HG03025 (cell line): Measurements from ENCODE around the gene EIF2S3.

Experiments used
- ATAC-seq: cut with Tn5 transposase; IDR thresholded peaks from one replicate; pipeline ENCODE4 v1.9.1; 2021; ENCODE audit warnings: mild to moderate bottlenecking, moderate library complexity; ENCODE audit not compliant: unreplicated experiment, low FRiP score

EIF2S3 gene

GRCh38 chrX:24054182-24055042 is at the start of gene EIF2S3:
Gene EIF2S3, plus strand, starts transcription at chrX:24054956. Its CDS starts 13 bp downstream, at chrX:24054969.
- ATAC-seq, result peak; percentile 87

- no peak for ATAC-seq
These were observed 49.7 kb upstream of the EIF2S3 start for GRCh38 chrX:24005028-24005427.

- no peak for ATAC-seq
These were observed 48.9 kb upstream of the EIF2S3 start for GRCh38 chrX:24005867-24006266.

- no peak for ATAC-seq
These were observed 42.5 kb upstream of the EIF2S3 start for GRCh38 chrX:24012266-24012665.

GRCh38 chrX:24014388-24015018 is 40.3 kb upstream of the EIF2S3 start:
- ATAC-seq, result no peak

GRCh38 chrX:24017674-24018073 is 37.1 kb upstream of the EIF2S3 start:
- ATAC-seq, result no peak

- ATAC-seq, result no peak
These were observed 35.9 kb upstream of the EIF2S3 start for GRCh38 chrX:24018809-24019208.

GRCh38 chrX:24019448-24019847 is 35.3 kb upstream of the EIF2S3 start:
- ATAC-seq, result no peak

GRCh38 chrX:24020306-24020876 is 34.4 kb upstream of the EIF2S3 start:
- ATAC-seq, result no peak

- no peak for ATAC-seq
These were observed 31.2 kb upstream of the EIF2S3 start for GRCh38 chrX:24023544-24023943.

- no peak for ATAC-seq
These were observed 30.6 kb upstream of the EIF2S3 start for GRCh38 chrX:24023972-24024669.

- ATAC-seq, result peak; percentile 84
These were observed 29.7 kb upstream of the EIF2S3 start for GRCh38 chrX:24024819-24025740.

GRCh38 chrX:24025741-24026403 is 28.9 kb upstream of the EIF2S3 start:
- peak; percentile 30 for ATAC-seq

- no peak for ATAC-seq
These were observed 28.3 kb upstream of the EIF2S3 start for GRCh38 chrX:24026432-24026831.

GRCh38 chrX:24027086-24027485 is 27.7 kb upstream of the EIF2S3 start, which contains the start of gene KLHL15:
Gene KLHL15, minus strand, starts transcription at chrX:24027186. Its CDS starts 20,493 bp downstream, at chrX:24006693.
- ATAC-seq, result no peak

- no peak for ATAC-seq
These were observed 26.8 kb upstream of the EIF2S3 start for GRCh38 chrX:24027985-24028384.

GRCh38 chrX:24030597-24030996 is 24.2 kb upstream of the EIF2S3 start:
- ATAC-seq, result no peak

- no peak for ATAC-seq
These were observed 20.3 kb upstream of the EIF2S3 start for GRCh38 chrX:24034485-24034884.

- ATAC-seq, result no peak
These were observed 17.0 kb upstream of the EIF2S3 start for GRCh38 chrX:24037729-24038128.
